Fibroblast of the aortic adventitia (primary cell): Measurements from ENCODE around the gene SMIM10L2A. TPM values are rescaled to one million over a fixed set of nuclear protein-coding genes. Genes with fewer than 3 reads are reported as not detected.
A peak's percentile ranks its signal among the peaks of the same experiment; 100 is the strongest.
"Not testable (repeated sequence)": the region's sequence is repeated elsewhere in the genome, so short reads cannot be mapped to it uniquely, and the experiment has no call there.

Source experiments
- DNase-seq: peaks from one replicate; pipeline ENCODE4 v3.0.0-alpha.2; 2010; ENCODE audit warnings: low read depth
- H3K4me3 ChIP-seq: 2 replicates; pipeline ENCODE4 v1.5.1; 2011; ENCODE audit warnings: low read depth, mild to moderate bottlenecking, control low read depth, low read length, moderate library complexity
- CTCF ChIP-seq: IDR thresholded peaks from 2 replicates; pipeline ENCODE4 v1.5.1; 2011; ENCODE audit warnings: mild to moderate bottlenecking, low read length, control low read depth, inconsistent platforms; ENCODE audit not compliant: insufficient read depth
- small RNA-seq: library from RNA; depleted of rRNA; stranded (forward); fragments of <200 nt; gene quantifications from one replicate; pipeline ENCODE3, GENCODE V24; 2012
- total RNA-seq: library from RNA; depleted of rRNA; stranded (reverse); fragments of >200 nt; gene quantifications from 2 replicates; pipeline ENCODE4 v1.2.3, GENCODE V29; 2012; ENCODE audit warnings: low replicate concordance

Gene SMIM10L2A
- total RNA-seq, 1 donor = 0.09 TPM

- H3K4me3 ChIP-seq = no peak overlapping the region
- no peak for DNase-seq
- TF ChIP-seq CTCF = no peak
Measured at GRCh38 chrX:135453381-135453780, 31.6 kb downstream of the SMIM10L2A start.

- DNase-seq = no peak
- H3K4me3 ChIP-seq = no peak overlapping the region
- TF ChIP-seq CTCF = no peak
Measured at GRCh38 chrX:135454816-135455215, 33.1 kb downstream of the SMIM10L2A start.

- H3K4me3 ChIP-seq, DNase-seq: not testable (repeated sequence)
Measured at GRCh38 chrX:135461756-135462155, 40.0 kb downstream of the SMIM10L2A start.

GRCh38 chrX:135463937-135464336 is 42.2 kb downstream of the SMIM10L2A start:
- peak; percentile 48 for TF ChIP-seq CTCF
- DNase-seq = peak; percentile 10
- H3K4me3 ChIP-seq = no peak overlapping the region

GRCh38 chrX:135476378-135476777 is 54.6 kb downstream of the SMIM10L2A start:
- TF ChIP-seq CTCF = no peak
- no peak overlapping the region for H3K4me3 ChIP-seq
- no peak for DNase-seq

GRCh38 chrX:135477576-135477975 is 55.8 kb downstream of the SMIM10L2A start:
- DNase-seq = peak; percentile 85
- peak; percentile 21 for TF ChIP-seq CTCF
- no peak overlapping the region for H3K4me3 ChIP-seq

Small RNAs within 50 kb of the gene (small RNA-seq; reads per million reads assigned to genes)
- not detected for gene RNA5SP515

Other genes starting within 250 kb of the SMIM10L2A start
- not detected in 2 replicates for gene ETDA, start 169.9 kb upstream of the SMIM10L2A start, total RNA-seq
- not detected in 2 replicates for gene ETDC, start 112.5 kb upstream of the SMIM10L2A start, total RNA-seq
- gene ZNF75D, start 77.8 kb upstream of the SMIM10L2A start, total RNA-seq = 7.3 and 8.9 TPM in 2 replicates
- gene ZNF449, start 77.1 kb upstream of the SMIM10L2A start, total RNA-seq = 5.9 and 11.1 TPM in 2 replicates
- 3.3 and 5.3 TPM in 2 replicates for gene INTS6L, start 98.7 kb downstream of the SMIM10L2A start, total RNA-seq